ENCODE measurements around the gene VTI1B.
"Not testable (repeated sequence)": the region's sequence is repeated elsewhere in the genome, so short reads cannot be mapped to it uniquely, and the experiment has no call there.

VTI1B gene

DNA sequence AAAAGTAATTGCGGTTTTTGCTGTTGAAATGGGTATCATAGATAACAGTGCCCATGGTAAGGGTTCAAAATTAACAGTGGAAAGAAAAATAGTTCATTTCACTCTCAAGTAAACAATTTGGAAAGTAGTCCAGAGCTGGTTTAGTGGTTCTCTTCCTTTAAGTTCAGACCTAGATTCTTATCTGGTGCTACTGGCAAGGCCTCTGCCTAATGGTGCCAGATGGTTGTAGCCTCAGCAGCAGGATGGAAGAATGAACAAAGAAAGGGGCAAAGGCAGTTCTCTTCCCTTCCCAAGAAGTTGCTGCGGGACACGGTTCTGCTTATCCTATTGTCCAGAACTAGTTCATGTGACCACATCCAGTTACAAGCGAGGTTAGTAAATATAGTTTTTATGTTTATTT lies 44.2 kb downstream of the VTI1B start:
- no peak for DNase-seq
- ATAC-seq: no peak

DNA sequence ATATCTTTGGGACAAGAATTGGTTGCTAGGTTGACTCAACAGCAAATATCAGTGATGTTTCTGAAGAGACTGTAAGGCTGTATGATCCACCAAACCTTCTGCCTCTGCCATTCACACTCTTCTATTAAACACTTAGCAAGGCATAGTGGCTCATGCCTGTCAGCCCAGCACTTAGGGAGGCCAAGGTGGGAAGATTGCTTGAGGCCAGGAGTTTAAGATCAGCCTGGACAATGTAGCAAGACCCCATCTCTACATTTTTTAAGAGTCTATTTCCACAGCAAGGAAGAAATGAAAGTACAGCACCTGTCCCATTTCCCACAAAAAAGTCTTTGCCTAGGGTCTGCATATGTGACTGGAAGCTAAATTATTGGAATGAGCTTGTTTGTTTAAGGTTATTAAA lies 46.9 kb downstream of the VTI1B start:
- ATAC-seq: no peak

GRCh38 chr14:67626131-67626530 lies 48.3 kb downstream of the VTI1B start:
- peak; percentile 42 for ATAC-seq

More for the DNA sequence above, 46.9 kb downstream of the VTI1B start:
- DNase-seq: no peak

GRCh38 chr14:67623114-67623513 lies 51.3 kb downstream of the VTI1B start:
- ATAC-seq: no peak
- no peak for DNase-seq

More at GRCh38 chr14:67626131-67626530, 48.3 kb downstream of the VTI1B start:
- DNase-seq: not testable (repeated sequence)

GRCh38 chr14:67622675-67623074 lies 51.8 kb downstream of the VTI1B start:
- no peak for ATAC-seq
- no peak for DNase-seq

DNA sequence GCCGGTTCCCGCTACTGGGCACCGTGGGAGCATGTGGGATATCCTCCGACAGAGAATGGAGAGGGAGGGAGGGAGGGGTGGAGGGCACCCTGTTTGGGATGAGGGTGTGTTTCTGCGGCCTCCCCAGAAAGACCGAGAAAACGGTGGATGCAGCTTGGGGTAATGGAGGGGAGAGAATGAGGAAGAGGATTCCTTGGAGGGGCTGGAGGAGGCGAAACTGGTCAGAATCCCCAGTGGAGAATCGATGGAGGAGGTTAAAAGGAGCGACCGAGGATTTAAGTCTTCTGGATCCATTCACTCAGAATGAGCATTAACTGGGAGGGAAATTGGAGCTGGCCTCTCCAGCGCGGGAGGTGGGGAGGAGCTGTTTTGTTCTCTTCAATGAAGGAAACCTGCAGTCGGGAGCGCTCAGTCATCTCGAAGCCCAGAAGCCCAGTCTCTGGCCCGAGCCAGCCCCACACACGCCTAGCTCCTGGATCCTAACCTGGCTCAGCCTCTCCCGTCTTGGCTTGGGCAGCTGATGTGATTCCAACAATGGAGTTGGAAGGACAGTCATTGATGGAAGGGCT lies 54.1 kb downstream of the VTI1B start:
- ATAC-seq (no peak), DNase-seq (peak; percentile 17)

DNA sequence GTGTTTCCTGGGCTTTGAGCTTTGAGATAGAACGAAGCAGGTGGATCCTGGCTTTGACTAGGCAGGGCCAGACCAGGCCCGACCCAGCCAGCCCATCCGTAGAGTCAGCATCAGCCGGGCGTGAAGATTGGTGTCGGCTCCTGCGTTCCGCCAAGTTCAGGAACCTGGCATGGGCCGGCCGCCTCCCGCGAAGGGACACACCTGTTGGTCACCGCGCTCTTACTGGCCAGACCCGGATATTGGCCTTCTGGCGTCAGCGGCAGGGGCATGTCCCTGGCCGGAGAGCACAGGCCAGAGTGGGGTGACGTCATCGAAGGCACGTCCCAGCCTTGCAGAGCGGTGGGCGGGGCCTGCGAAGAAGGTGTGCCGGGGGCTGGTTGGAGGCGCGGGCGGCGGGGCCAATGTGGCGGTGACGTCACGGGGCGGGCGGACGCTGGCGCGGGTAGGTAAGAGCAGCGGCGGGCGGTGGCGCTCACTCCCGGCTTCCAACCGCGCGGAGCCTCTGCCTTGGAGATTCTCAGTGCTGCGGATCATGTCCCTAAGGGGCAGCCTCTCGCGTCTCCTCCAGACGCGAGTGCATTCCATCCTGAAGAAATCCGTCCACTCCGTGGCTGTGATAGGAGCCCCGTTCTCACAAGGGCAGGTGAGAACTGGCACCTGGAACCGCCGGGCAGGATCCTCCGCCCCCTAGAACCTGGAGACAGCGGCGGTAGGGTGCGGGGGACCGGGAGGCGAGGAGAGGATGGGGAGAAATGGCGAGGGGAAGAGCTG lies 54.8 kb downstream of the VTI1B start, which contains the start of gene ARG2:
TSS of gene ARG2 (plus strand) at position 475 of the 771 bp plus-strand sequence. CDS start at position 533, 58 bp downstream.
- DNase-seq (peak; percentile 99), ATAC-seq (peak; percentile 90)

GRCh38 chr14:67618617-67619063 lies 55.8 kb downstream of the VTI1B start:
- no peak for DNase-seq

DNA sequence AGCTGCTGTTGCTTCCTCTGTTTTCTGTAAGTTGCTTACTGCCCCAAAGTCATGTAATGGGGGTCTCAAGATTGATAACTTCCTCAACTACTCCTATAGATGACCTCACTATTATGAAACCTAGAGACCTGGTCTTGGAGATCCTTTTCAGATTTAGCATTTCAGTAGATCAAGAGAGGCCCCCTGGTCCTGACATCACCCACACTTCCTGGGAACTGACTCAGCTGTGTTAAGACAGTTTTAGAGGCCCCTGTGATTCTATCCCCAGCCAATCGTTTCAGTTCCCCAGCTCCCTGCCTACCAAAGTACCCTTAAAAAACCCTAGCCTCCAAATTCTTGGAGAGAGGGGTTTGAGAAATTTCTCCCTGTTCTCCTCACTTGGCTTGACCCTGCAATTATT lies 63.9 kb downstream of the VTI1B start:
- ATAC-seq (peak; percentile 85), DNase-seq (no peak)

More at GRCh38 chr14:67618617-67619063, 55.8 kb downstream of the VTI1B start:
- peak; percentile 45 for ATAC-seq

GRCh38 chr14:67609642-67610310 lies 64.7 kb downstream of the VTI1B start:
- ATAC-seq (no peak), DNase-seq (no peak)

GRCh38 chr14:67607646-67608045 lies 66.8 kb downstream of the VTI1B start:
- ATAC-seq: no peak
- no peak for DNase-seq

DNA sequence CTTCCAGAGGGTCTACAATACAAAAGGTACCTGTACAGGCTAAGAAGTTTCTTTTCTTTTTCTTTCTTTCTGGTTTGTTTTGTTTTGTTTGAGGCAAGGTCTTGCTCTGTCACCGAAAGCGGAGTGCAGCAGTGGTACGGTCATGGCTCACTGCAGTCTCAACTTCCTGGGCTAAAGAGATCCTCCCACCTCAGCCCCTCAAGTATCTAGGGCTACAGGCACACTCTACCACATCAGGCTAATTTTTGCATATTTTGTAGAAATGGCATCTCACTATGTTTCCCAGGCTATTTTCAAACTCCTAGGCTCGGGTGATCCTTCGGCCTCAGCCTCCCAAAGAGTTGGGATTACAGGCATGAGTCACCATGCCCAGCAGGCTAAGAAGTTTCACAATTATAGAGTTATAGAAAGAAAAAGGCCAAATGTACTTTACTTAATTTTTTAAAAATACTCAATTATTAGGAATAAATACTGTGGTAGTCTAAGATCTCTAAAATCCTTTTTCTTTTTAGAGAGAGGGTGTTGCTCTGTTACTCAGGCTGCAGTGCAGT lies 71.4 kb downstream of the VTI1B start:
- ATAC-seq (no peak), DNase-seq (no peak)

- ATAC-seq (no peak), DNase-seq (no peak)
Observed at GRCh38 chr14:67602076-67602475, 72.4 kb downstream of the VTI1B start.

DNA sequence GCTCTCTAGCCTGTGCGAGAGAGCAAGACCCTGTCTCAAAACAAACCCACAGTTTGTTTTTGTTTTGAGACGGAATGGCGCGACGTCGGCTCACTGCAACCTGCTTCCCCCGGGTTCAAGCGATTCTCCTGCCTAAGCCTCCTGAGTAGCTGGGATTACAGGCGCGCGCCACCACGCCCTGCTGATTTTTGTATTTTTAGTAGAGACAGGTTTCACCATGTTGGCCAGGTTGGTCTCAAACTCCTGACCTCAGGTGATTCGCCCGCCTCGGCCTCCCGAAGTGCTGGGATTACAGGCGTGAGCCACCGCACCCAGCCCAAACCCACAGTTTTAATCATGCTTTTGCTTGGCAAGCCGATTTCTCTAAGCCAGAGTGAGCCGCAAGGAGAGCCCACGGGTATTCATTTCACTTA lies 73.9 kb downstream of the VTI1B start:
- peak; percentile 2 for ATAC-seq
- not testable (repeated sequence) for DNase-seq

- ATAC-seq (peak; percentile 99), DNase-seq (peak; percentile 97)
Observed at GRCh38 chr14:67599698-67600561, 74.5 kb downstream of the VTI1B start, which contains the start of gene PIGH. Gene PIGH, minus strand, starts transcription at chr14:67600268. Its CDS starts 65 bp downstream, at chr14:67600203.
